ENCODE measurements around the gene AGBL4.
"Not testable (repeated sequence)": the region's sequence is repeated elsewhere in the genome, so short reads cannot be mapped to it uniquely, and the experiment has no call there.

The AGBL4 gene

DNA sequence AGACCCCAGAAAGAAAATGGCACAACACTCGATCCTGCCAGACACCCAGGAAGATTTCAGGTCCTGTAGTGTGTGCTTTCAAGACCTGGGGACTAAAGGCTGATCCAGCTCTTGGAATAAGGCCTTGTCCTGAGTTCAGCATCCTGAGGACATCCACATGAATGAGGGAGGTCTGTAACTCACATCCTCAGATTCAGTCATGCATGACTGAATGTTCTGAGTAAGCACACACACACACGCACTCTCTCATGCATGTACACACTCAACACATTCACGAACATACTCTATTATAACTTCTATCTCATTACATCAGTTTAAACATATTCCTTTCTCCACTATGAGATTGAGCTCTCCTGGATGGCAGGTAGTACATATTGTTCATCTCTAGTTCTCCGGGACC is 973.7 kb downstream of the AGBL4 start:
- DNase-seq (ENCODE audit: extremely low read depth in 1 of 2, low read depth in 1 of 2), result no peak

- DNase-seq (ENCODE audit: extremely low read depth in 1 of 2, low read depth in 1 of 2), result no peak
Observed at GRCh38 chr1:49048188-49048587, 975.6 kb downstream of the AGBL4 start.

DNA sequence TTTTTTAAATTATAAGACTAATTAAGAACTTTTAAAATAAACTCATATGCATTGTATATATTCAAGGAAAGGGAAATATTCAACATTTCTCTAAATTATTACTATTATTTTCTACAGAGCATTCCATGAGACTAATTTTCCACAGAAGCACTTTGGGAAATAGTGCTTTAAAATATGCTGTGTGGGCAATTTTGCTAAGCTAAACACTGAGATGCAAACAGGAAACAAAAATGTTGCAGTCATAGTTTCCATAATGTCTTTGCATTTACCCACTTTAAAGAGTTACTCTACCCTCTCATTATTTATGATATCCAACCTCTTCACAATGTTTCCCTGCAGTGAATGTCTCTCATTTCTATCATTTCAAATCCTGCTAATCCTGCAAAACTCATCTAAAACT is 977.4 kb downstream of the AGBL4 start:
- DNase-seq (ENCODE audit: extremely low read depth in 1 of 2, low read depth in 1 of 2), result no peak

- DNase-seq (ENCODE audit: extremely low read depth in 1 of 2, low read depth in 1 of 2), result no peak
Observed at GRCh38 chr1:49045371-49045770, 978.4 kb downstream of the AGBL4 start.

GRCh38 chr1:49036700-49037099 is 987.1 kb downstream of the AGBL4 start:
- no peak for DNase-seq (ENCODE audit: extremely low read depth in 1 of 2, low read depth in 1 of 2)

- no peak for DNase-seq (ENCODE audit: extremely low read depth in 1 of 2, low read depth in 1 of 2)
Observed at GRCh38 chr1:49028396-49028795, 995.4 kb downstream of the AGBL4 start.

- DNase-seq (ENCODE audit: extremely low read depth in 1 of 2, low read depth in 1 of 2), result no peak
Observed at GRCh38 chr1:49026230-49026811, 997.4 kb downstream of the AGBL4 start.

- DNase-seq (ENCODE audit: extremely low read depth in 1 of 2, low read depth in 1 of 2), result no peak
Observed at GRCh38 chr1:49016030-49016977, 1007.5 kb downstream of the AGBL4 start.

GRCh38 chr1:49013079-49013478 is 1010.7 kb downstream of the AGBL4 start:
- DNase-seq (ENCODE audit: extremely low read depth in 1 of 2, low read depth in 1 of 2), result no peak

DNA sequence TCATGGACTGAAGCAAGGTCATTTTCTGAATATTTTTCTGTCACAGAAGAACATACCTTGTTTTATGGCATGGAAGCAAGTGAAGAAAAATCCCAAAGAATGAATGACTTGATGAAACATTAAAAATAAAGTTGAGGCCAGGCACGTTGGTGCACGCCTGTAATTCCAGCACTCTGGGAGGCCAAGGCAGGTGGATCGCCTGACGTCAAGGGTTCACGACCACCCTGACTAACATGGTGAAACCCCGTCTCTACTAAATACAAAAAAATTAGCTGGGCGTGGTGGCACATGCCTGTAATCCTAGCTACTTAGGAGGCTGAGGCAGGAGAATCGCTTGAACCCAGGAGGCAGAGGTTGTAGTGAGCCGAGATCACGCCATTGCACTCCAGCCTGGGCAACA is 1020.8 kb downstream of the AGBL4 start:
- not testable (repeated sequence) for DNase-seq (ENCODE audit: extremely low read depth in 1 of 2, low read depth in 1 of 2)

- no peak for DNase-seq (ENCODE audit: extremely low read depth in 1 of 2, low read depth in 1 of 2)
Observed at GRCh38 chr1:48999321-48999720, 1024.4 kb downstream of the AGBL4 start.

- DNase-seq (ENCODE audit: extremely low read depth in 1 of 2, low read depth in 1 of 2), result no peak
Observed at GRCh38 chr1:48996311-48996710, 1027.4 kb downstream of the AGBL4 start.

GRCh38 chr1:48988633-48989197 is 1035.0 kb downstream of the AGBL4 start:
- no peak for DNase-seq (ENCODE audit: extremely low read depth in 1 of 2, low read depth in 1 of 2)

- DNase-seq (ENCODE audit: extremely low read depth in 1 of 2, low read depth in 1 of 2), result no peak
Observed at GRCh38 chr1:48979940-48980339, 1043.8 kb downstream of the AGBL4 start.

GRCh38 chr1:48978413-48978812 is 1045.3 kb downstream of the AGBL4 start:
- DNase-seq (ENCODE audit: extremely low read depth in 1 of 2, low read depth in 1 of 2), result no peak

DNA sequence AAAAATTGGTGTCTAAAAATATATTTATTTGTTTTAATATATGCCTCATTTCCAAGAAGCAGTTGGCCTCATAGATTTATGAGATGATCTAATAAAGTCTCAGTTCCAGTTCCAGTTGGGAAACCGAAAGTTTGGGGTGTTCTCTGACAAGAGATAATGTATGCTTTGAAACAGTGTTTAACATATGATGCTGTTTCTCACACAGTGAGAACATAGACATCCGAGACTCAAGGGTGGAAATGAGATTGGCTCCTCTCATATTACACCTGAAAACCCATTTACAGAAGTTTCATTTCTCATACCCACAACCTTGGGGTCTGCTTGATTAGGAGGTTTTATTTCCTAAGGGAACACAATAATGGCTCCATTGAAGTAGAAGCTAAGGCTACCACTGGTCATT is 1046.5 kb downstream of the AGBL4 start:
- no peak for DNase-seq (ENCODE audit: extremely low read depth in 1 of 2, low read depth in 1 of 2)

DNA sequence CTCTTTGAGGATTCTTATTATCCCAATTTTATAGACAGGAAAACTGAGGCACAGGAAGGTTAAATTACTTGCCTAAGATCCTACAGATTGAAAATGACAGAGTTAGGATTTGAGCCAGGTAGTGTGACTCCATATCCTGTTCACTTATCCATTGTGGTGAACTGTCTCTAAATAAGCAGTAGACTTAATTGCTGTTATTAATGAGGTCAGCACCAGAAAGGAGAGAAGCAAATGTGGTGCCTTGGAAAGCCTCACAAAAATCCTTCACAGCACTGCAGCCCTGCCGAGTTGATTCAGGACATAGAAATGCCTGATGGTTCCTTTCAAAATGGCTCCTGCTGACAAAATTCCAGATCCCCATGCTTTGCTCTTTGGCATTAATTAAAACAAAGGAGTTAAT is 1053.8 kb downstream of the AGBL4 start:
- no peak for DNase-seq (ENCODE audit: extremely low read depth in 1 of 2, low read depth in 1 of 2)

DNA sequence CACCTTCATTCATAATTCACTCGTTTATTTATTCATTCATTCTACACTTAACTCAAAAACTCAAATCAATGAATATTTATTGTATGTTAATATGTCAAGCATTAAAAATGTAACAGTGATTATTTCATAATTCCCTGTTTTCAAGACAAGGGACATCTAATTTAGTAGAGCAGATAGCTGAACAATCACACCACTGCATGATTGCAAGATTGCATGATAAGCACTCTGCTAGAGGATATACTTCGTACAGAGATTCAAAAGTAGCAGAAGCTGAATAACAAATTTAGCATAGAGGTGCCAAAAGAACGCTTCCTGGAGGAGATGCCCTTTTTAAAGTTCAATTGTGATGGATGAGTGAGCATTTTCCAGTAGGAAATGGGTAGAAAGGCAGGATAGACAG is 1056.4 kb downstream of the AGBL4 start:
- no peak for DNase-seq (ENCODE audit: extremely low read depth in 1 of 2, low read depth in 1 of 2)

DNA sequence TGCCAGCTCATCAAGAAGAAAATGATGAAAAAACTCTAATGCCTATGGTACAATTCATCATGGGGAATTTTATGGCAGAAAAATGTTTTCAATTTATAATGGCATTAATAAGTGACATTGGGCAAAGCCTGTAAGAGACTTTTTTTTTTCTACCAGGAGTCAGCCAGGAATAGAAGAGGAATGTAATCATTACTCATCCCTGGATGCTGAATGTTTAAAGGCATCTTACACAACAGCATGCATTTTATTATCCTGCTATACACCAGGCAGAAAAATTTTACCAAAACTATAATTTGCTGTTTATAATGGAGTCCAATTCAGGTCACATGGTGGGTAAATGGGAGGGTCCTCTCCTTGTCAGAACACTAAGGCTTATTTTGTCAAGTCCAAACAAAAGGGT is 1057.2 kb downstream of the AGBL4 start:
- no peak for DNase-seq (ENCODE audit: extremely low read depth in 1 of 2, low read depth in 1 of 2)

DNA sequence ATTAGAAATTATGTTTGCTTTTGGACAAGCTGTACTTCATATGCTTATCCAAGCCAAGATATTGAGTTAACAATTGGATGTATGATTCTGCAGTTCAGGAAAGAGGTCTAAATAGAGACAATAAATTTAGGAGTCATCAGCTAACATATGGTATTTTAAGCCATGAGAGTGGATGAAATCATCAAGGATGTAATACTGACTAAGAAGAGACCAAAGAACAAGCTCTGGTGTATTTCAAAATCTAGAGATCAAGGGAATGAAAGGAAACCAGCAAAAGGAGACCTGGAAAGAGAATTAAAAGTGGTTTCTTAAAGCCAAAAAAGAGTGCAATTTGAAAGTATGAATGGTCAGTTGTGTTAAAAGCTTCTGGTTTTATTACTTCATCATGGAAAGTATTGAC is 1063.4 kb downstream of the AGBL4 start:
- DNase-seq (ENCODE audit: extremely low read depth in 1 of 2, low read depth in 1 of 2), result no peak

- DNase-seq (ENCODE audit: extremely low read depth in 1 of 2, low read depth in 1 of 2), result no peak
Observed at GRCh38 chr1:48955774-48956173, 1068.0 kb downstream of the AGBL4 start.

GRCh38 chr1:48953617-48954016 is 1070.1 kb downstream of the AGBL4 start:
- no peak for DNase-seq (ENCODE audit: extremely low read depth in 1 of 2, low read depth in 1 of 2)
